A549 (cell line): Measurements from ENCODE around the gene GNG7. TPM values are rescaled to one million over a fixed set of nuclear protein-coding genes. Genes with fewer than 3 reads are reported as not detected.

Experiments
- ATAC-seq, 2 experiments: fragments of 200-7000 bp in 1 of 2; fragments of >200 bp in 1 of 2; cut with Nextera tagmentation in 1 of 2; cut with Tn5 transposase in 1 of 2; 3 replicates each; pipeline versions ENCODE4 v1.8.0 to v1.9.1; 2018 to 2020; ENCODE audit warnings: mild to moderate bottlenecking in 1 of 2, moderate library complexity in 1 of 2
- CTCF ChIA-PET: fragments of 300-600 bp; sonication (Branson Sonifier 250); formaldehyde crosslinking; extraction: SDS; loops from one replicate; lab custom pipeline; 2021; ENCODE audit warnings: antibody characterized with exemption, inconsistent platforms; lab: Yijun Ruan, JAX
- POLR2A ChIA-PET: fragments of 350-600 bp; formaldehyde crosslinking; extraction: SDS; loops from one replicate; lab custom pipeline; 2021; ENCODE audit warnings: antibody characterized with exemption, inconsistent platforms; lab: Yijun Ruan, JAX
- DNase-seq, 2 experiments: peaks; one replicate each; pipeline versions ENCODE4 v3.0.0 to v3.0.0-alpha.2; 2011 to 2016; ENCODE audit warnings: low read depth in 1 of 2, low spot score in 1 of 2
- FAIRE-seq: peaks from 2 replicates; lab custom pipeline; 2011; peaks lifted over from hg19 to GRCh38; lab: Jason Lieb, UNC
- H3K27ac ChIP-seq, 2 experiments: fragments of >200 bp; sonication (Bioruptor Twin); formaldehyde crosslinking; 3 replicates each; pipeline ENCODE4 v1.5.1; 2016 to 2017
- H3K4me1 ChIP-seq: fragments of >200 bp; sonication (Bioruptor Twin); formaldehyde crosslinking; 3 replicates; pipeline ENCODE4 v1.6.1; 2016
- H3K4me2 ChIP-seq: fragments of >200 bp; sonication (Bioruptor Twin); formaldehyde crosslinking; 3 replicates; pipeline ENCODE4 v1.6.1; 2016
- H3K4me3 ChIP-seq: fragments of >200 bp; sonication (Bioruptor Twin); formaldehyde crosslinking; 3 replicates; pipeline ENCODE4 v1.5.1; 2016
- H3K9me3 ChIP-seq: fragments of >200 bp; sonication (Bioruptor Twin); formaldehyde crosslinking; 3 replicates; pipeline ENCODE4 v1.6.1; 2016
- BHLHE40 ChIP-seq: IDR thresholded peaks from 2 replicates; pipeline ENCODE4 v1.6.1; 2012; ENCODE audit warnings: low read depth, low read length, inconsistent platforms
- CBX2 ChIP-seq: fragments of 200-600 bp; sonication (generic); IDR thresholded peaks from 2 replicates; pipeline ENCODE4 v1.6.1; 2016; ENCODE audit warnings: low read depth, mild to moderate bottlenecking, borderline replicate concordance
- CHD4 ChIP-seq: fragments of 200-600 bp; sonication (generic); IDR thresholded peaks from 2 replicates; pipeline ENCODE4 v1.6.1; 2016; ENCODE audit warnings: antibody characterized with exemption, mild to moderate bottlenecking, borderline replicate concordance
- ELK1 ChIP-seq: fragments of 150-350 bp; IDR thresholded peaks from 2 replicates; pipeline ENCODE4 v1.6.1; 2014; ENCODE audit warnings: low read depth, mild to moderate bottlenecking, low read length
- EP300 ChIP-seq, 2 experiments: fragments of >200 bp; sonication (Bioruptor Twin); formaldehyde crosslinking; IDR thresholded peaks; 2 replicates in 1 of 2; 3 replicates in 1 of 2; pipeline ENCODE4 v1.6.1; 2016 to 2017
- ESRRA ChIP-seq: fragments of 150-350 bp; IDR thresholded peaks from 2 replicates; pipeline ENCODE4 v1.6.1; 2014; ENCODE audit warnings: mild to moderate bottlenecking, low read length, borderline replicate concordance
- FOXS1 ChIP-seq: fragments of 250-450 bp; sonication (Bioruptor Pico); IDR thresholded peaks from 2 replicates; pipeline ENCODE4 v1.5.0; 2020; ENCODE audit warnings: mild to moderate bottlenecking, moderate library complexity
- HDAC2 ChIP-seq: fragments of 200-600 bp; sonication (generic); IDR thresholded peaks from 2 replicates; pipeline ENCODE4 v1.6.1; 2016
- HMGXB4 ChIP-seq: fragments of 250-450 bp; sonication (Bioruptor Pico); IDR thresholded peaks from 2 replicates; pipeline ENCODE4 v1.5.0; 2021; ENCODE audit warnings: mild to moderate bottlenecking, moderate library complexity, borderline replicate concordance
- HOXA7 ChIP-seq: fragments of 250-450 bp; sonication (Bioruptor Pico); IDR thresholded peaks from 2 replicates; pipeline ENCODE4 v1.5.0; 2020; ENCODE audit warnings: mild to moderate bottlenecking, moderate library complexity
- JUN ChIP-seq, 2 experiments: fragments of >200 bp; sonication (Bioruptor Twin); formaldehyde crosslinking; IDR thresholded peaks; 2 replicates in 1 of 2; 3 replicates in 1 of 2; pipeline ENCODE4 v1.6.1; 2016 to 2017
- JUNB ChIP-seq: fragments of >200 bp; sonication (Bioruptor Twin); formaldehyde crosslinking; IDR thresholded peaks from 2 replicates; pipeline ENCODE4 v1.6.1; 2016
- KDM1A ChIP-seq: fragments of 200-600 bp; sonication (generic); IDR thresholded peaks from 2 replicates; pipeline ENCODE4 v1.6.1; 2016; ENCODE audit warnings: low read depth, mild to moderate bottlenecking
- MAZ ChIP-seq: fragments of 150-350 bp; IDR thresholded peaks from 2 replicates; pipeline ENCODE4 v1.6.1; 2014; ENCODE audit warnings: antibody characterized with exemption, low read depth, low read length, borderline replicate concordance
- NPAS2 ChIP-seq: fragments of 250-450 bp; sonication (Bioruptor Pico); IDR thresholded peaks from 2 replicates; pipeline ENCODE4 v1.8.0; 2022; ENCODE audit warnings: mild to moderate bottlenecking, moderate library complexity, borderline replicate concordance
- RFX5 ChIP-seq: fragments of 450-650 bp; IDR thresholded peaks from 2 replicates; pipeline ENCODE4 v1.7.1; 2014; ENCODE audit warnings: antibody characterized with exemption, mild to moderate bottlenecking, moderate library complexity
- RNF2 ChIP-seq: fragments of 200-600 bp; sonication (generic); IDR thresholded peaks from 2 replicates; pipeline ENCODE4 v1.6.1; 2016; ENCODE audit warnings: low read depth, mild to moderate bottlenecking, antibody characterized with exemption, moderate library complexity, borderline replicate concordance
- SMC3 ChIP-seq: fragments of >200 bp; sonication (Bioruptor Twin); formaldehyde crosslinking; IDR thresholded peaks from 3 replicates; pipeline ENCODE4 v1.6.1; 2018; ENCODE audit warnings: inconsistent platforms
- SREBF2 ChIP-seq: fragments of 450-650 bp; IDR thresholded peaks from 2 replicates; pipeline ENCODE4 v1.6.1; 2014; ENCODE audit warnings: mild to moderate bottlenecking, moderate library complexity
- ZSCAN20 ChIP-seq: fragments of 250-450 bp; sonication (Bioruptor Pico); IDR thresholded peaks from 2 replicates; pipeline ENCODE4 v1.8.0; 2022; ENCODE audit warnings: mild to moderate bottlenecking, moderate library complexity
- WGBS: methylation state at CpG from one replicate; pipeline ENCODE4 v1.1.6; 2017; ENCODE audit errors: missing lambda C conversion rate; 5-methylcytosine and 5-hydroxymethylcytosine counted together
- polyA plus RNA-seq, 4 experiments: library from polyadenylated mRNA; depleted of rRNA in 3 of 4; stranded (reverse); fragments of >200 nt; fragmentation: RNase III in 1 of 4; extraction: RNeasy Plus Mini Kit Qiagen cat#74134 plus additional on column Dnase treatment in 1 of 4; gene quantifications; 2 replicates in 3 of 4; 3 replicates in 1 of 4; pipeline ENCODE4 v1.2.3, GENCODE V29; 2011 to 2017
- TF ChIP-seq, protein P1 (sequence below): IDR thresholded peaks from 2 replicates; pipeline ENCODE4 v1.6.1; 2012
- TF ChIP-seq, protein P2 (sequence below): fragments of 250-450 bp; sonication (Bioruptor Pico); IDR thresholded peaks from 2 replicates; pipeline ENCODE4 v1.5.0; 2020; ENCODE audit warnings: low read depth, mild to moderate bottlenecking, moderate library complexity
- TF ChIP-seq, protein P3 (sequence below): fragments of 200-600 bp; sonication (generic); IDR thresholded peaks from 2 replicates; pipeline ENCODE4 v1.6.1; 2016; ENCODE audit warnings: antibody characterized with exemption, mild to moderate bottlenecking, moderate library complexity
- TF ChIP-seq, protein P4 (sequence below): fragments of >200 bp; sonication (Bioruptor Twin); formaldehyde crosslinking; IDR thresholded peaks from 3 replicates; pipeline ENCODE4 v1.5.1; 2016
- TF ChIP-seq, protein P5 (sequence below): fragments of >200 bp; sonication (Bioruptor Twin); formaldehyde crosslinking; IDR thresholded peaks from 2 replicates; pipeline ENCODE4 v1.6.1; 2016

GNG7 gene
- polyA plus RNA-seq, 2 of the 4 experiments (the other 2 are of a cell fraction): 0.06 to 0.08 TPM

DNA sequence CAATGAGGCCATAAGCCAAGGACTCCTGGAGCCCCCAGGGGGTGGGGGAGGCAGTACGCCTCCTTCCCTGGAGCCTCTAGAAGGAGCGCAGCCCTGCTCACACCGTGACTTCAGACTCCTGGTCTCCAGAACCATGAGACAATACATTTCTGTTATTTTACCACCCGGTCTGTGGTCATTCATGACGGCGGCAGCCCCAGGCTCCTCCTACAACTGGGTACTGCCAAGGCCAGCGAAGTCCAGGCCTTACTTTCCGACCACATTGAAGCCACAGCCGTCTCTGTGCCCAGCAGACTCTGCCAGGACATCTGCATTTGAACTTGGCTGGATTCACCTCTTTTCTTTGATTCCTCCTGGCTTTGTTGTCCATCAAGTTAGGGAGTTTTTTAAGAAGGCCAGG is 10.5 kb downstream of the GNG7 start:
- CTCF ChIA-PET: no interaction called here
- DNase-seq (no peak), FAIRE-seq (no peak), ATAC-seq (no peak)
- no peaks in the 10 kb centered on the region for H3K4me1 ChIP-seq
- no peak overlapping the region for H3K4me3 ChIP-seq
- POLR2A ChIA-PET: no interaction called here
- WGBS: 71% methylated on average over 9 of the region's 9 CpGs
- no peak for TF ChIP-seq CBX2
- no peak for TF ChIP-seq FOXS1 (CRISPR knock-in tag)
- TF ChIP-seq HMGXB4 (CRISPR knock-in tag): no peak
- no peak for TF ChIP-seq CHD4
- TF ChIP-seq HOXA7 (CRISPR knock-in tag): no peak
- TF ChIP-seq NPAS2 (CRISPR knock-in tag): no peak
- no peak for TF ChIP-seq MAZ
- no peak for TF ChIP-seq SMC3
- TF ChIP-seq BHLHE40: no peak
- no peak for TF ChIP-seq HDAC2
- no peak for TF ChIP-seq ESRRA
- TF ChIP-seq, protein P1, sequence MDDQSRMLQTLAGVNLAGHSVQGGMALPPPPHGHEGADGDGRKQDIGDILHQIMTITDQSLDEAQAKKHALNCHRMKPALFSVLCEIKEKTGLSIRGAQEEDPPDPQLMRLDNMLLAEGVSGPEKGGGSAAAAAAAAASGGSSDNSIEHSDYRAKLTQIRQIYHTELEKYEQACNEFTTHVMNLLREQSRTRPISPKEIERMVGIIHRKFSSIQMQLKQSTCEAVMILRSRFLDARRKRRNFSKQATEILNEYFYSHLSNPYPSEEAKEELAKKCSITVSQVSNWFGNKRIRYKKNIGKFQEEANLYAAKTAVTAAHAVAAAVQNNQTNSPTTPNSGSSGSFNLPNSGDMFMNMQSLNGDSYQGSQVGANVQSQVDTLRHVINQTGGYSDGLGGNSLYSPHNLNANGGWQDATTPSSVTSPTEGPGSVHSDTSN: no peak
- no peak for TF ChIP-seq KDM1A
- no peak overlapping the region for H3K27ac ChIP-seq
- no peaks in the 10 kb centered on the region for H3K9me3 ChIP-seq
- H3K4me2 ChIP-seq: no peak overlapping the region

GRCh38 chr19:2690856-2691255 is 11.6 kb downstream of the GNG7 start:
- no peak for TF ChIP-seq JUNB
- no peak for TF ChIP-seq SREBF2
- TF ChIP-seq RNF2: no peak
- no peak for TF ChIP-seq EP300 (IDR thresholded peaks at IDR 0.05)
- TF ChIP-seq, protein P2, sequence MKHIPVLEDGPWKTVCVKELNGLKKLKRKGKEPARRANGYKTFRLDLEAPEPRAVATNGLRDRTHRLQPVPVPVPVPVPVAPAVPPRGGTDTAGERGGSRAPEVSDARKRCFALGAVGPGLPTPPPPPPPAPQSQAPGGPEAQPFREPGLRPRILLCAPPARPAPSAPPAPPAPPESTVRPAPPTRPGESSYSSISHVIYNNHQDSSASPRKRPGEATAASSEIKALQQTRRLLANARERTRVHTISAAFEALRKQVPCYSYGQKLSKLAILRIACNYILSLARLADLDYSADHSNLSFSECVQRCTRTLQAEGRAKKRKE (CRISPR knock-in tag): no peak
- no peak for TF ChIP-seq ELK1
- TF ChIP-seq, protein P3, sequence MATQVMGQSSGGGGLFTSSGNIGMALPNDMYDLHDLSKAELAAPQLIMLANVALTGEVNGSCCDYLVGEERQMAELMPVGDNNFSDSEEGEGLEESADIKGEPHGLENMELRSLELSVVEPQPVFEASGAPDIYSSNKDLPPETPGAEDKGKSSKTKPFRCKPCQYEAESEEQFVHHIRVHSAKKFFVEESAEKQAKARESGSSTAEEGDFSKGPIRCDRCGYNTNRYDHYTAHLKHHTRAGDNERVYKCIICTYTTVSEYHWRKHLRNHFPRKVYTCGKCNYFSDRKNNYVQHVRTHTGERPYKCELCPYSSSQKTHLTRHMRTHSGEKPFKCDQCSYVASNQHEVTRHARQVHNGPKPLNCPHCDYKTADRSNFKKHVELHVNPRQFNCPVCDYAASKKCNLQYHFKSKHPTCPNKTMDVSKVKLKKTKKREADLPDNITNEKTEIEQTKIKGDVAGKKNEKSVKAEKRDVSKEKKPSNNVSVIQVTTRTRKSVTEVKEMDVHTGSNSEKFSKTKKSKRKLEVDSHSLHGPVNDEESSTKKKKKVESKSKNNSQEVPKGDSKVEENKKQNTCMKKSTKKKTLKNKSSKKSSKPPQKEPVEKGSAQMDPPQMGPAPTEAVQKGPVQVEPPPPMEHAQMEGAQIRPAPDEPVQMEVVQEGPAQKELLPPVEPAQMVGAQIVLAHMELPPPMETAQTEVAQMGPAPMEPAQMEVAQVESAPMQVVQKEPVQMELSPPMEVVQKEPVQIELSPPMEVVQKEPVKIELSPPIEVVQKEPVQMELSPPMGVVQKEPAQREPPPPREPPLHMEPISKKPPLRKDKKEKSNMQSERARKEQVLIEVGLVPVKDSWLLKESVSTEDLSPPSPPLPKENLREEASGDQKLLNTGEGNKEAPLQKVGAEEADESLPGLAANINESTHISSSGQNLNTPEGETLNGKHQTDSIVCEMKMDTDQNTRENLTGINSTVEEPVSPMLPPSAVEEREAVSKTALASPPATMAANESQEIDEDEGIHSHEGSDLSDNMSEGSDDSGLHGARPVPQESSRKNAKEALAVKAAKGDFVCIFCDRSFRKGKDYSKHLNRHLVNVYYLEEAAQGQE: no peak
- TF ChIP-seq JUN (IDR thresholded peaks at IDR 0.05): no peak
- TF ChIP-seq, protein P4, sequence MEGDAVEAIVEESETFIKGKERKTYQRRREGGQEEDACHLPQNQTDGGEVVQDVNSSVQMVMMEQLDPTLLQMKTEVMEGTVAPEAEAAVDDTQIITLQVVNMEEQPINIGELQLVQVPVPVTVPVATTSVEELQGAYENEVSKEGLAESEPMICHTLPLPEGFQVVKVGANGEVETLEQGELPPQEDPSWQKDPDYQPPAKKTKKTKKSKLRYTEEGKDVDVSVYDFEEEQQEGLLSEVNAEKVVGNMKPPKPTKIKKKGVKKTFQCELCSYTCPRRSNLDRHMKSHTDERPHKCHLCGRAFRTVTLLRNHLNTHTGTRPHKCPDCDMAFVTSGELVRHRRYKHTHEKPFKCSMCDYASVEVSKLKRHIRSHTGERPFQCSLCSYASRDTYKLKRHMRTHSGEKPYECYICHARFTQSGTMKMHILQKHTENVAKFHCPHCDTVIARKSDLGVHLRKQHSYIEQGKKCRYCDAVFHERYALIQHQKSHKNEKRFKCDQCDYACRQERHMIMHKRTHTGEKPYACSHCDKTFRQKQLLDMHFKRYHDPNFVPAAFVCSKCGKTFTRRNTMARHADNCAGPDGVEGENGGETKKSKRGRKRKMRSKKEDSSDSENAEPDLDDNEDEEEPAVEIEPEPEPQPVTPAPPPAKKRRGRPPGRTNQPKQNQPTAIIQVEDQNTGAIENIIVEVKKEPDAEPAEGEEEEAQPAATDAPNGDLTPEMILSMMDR: no peak
- TF ChIP-seq, protein P5, sequence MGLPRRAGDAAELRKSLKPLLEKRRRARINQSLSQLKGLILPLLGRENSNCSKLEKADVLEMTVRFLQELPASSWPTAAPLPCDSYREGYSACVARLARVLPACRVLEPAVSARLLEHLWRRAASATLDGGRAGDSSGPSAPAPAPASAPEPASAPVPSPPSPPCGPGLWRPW: no peak
- no peak for TF ChIP-seq ZSCAN20
- TF ChIP-seq CHD4: no peak
- TF ChIP-seq RFX5: no peak
- Histone ChIP-seq H3K4me3 (no peak overlapping the region), H3K4me1 (no peaks in the 10 kb centered on the region), H3K4me2 (no peak overlapping the region), H3K27ac (no peak overlapping the region), H3K9me3 (no peaks in the 10 kb centered on the region)
- WGBS: 59% methylated on average over 11 of the region's 11 CpGs
- ChIA-PET POLR2A (no interaction called here), CTCF (no interaction called here)
- ATAC-seq (no peak), FAIRE-seq (no peak), DNase-seq (no peak)
